Smooth muscle cell (in vitro differentiated cells): ENCODE measurements around the gene ANKRD62. TPM values are rescaled to one million over a fixed set of nuclear protein-coding genes. Genes with fewer than 3 reads are reported as not detected.
A peak's percentile ranks its signal among the peaks of the same experiment; 100 is the strongest.

Experiments
- DNase-seq: peaks from one replicate; lab custom pipeline; 2025; ENCODE audit not compliant: unreplicated experiment; lab: John Stamatoyannopoulos, UW
- H2AFZ ChIP-seq: fragments of 200-600 bp; sonication (generic); 2 replicates; pipeline ENCODE4 v1.6.0; 2016; ENCODE audit warnings: antibody characterized with exemption, low read depth, mild to moderate bottlenecking
- H3F3A ChIP-seq: fragments of 200-600 bp; sonication (generic); 2 replicates; pipeline ENCODE4 v1.6.0; 2017; ENCODE audit warnings: antibody characterized with exemption, low read depth
- H3K27ac ChIP-seq: fragments of 200-600 bp; sonication (generic); 2 replicates; pipeline ENCODE4 v1.5.1; 2016; ENCODE audit warnings: low read depth, mild to moderate bottlenecking
- H3K27me3 ChIP-seq: fragments of 200-600 bp; sonication (generic); 2 replicates; pipeline ENCODE4 v1.6.1; 2016; ENCODE audit warnings: low read depth, mild to moderate bottlenecking
- H3K36me3 ChIP-seq: fragments of 200-600 bp; sonication (generic); 2 replicates; pipeline ENCODE4 v1.5.1; 2016; ENCODE audit warnings: low read depth
- H3K4me1 ChIP-seq: fragments of 200-600 bp; sonication (generic); 2 replicates; pipeline ENCODE4 v1.5.1; 2016; ENCODE audit warnings: low read depth
- H3K4me2 ChIP-seq: fragments of 200-600 bp; sonication (generic); 2 replicates; pipeline ENCODE4 v1.6.0; 2016; ENCODE audit warnings: mild to moderate bottlenecking
- H3K4me3 ChIP-seq: fragments of 200-600 bp; sonication (generic); 2 replicates; pipeline ENCODE4 v1.5.1; 2016; ENCODE audit warnings: mild to moderate bottlenecking
- H3K79me2 ChIP-seq: fragments of 200-600 bp; sonication (generic); 2 replicates; pipeline ENCODE4 v1.6.0; 2016; ENCODE audit warnings: low read depth, mild to moderate bottlenecking
- H3K9ac ChIP-seq: fragments of 200-600 bp; sonication (generic); 2 replicates; pipeline ENCODE4 v1.6.0; 2016; ENCODE audit warnings: low read depth
- H3K9me3 ChIP-seq: fragments of 200-600 bp; sonication (generic); replicated peaks from 2 replicates; pipeline ENCODE4 v1.5.1; 2016; ENCODE audit warnings: low read depth
- H4K20me1 ChIP-seq: fragments of 200-600 bp; sonication (generic); 2 replicates; pipeline ENCODE4 v1.6.0; 2016; ENCODE audit warnings: low read depth
- WGBS: methylation state at CpG from one replicate; pipeline ENCODE4 v1.1.7; 2016; ENCODE audit warnings: low lambda C conversion rate; 5-methylcytosine and 5-hydroxymethylcytosine counted together
- polyA plus RNA-seq: library from polyadenylated mRNA; unstranded; fragments of >200 nt; fragmentation: Nextera tagmentation; extraction: Ambion mirVana; gene quantifications from 2 replicates; pipeline ENCODE4 v1.2.1, GENCODE V29; 2016
- total RNA-seq: library from RNA; depleted of rRNA; stranded (reverse); fragments of >200 nt; gene quantifications from 2 replicates; pipeline ENCODE4 v1.2.3, GENCODE V29; 2014
- TF ChIP-seq, protein P1 (sequence below): fragments of 200-600 bp; sonication (generic); IDR thresholded peaks from 2 replicates; pipeline ENCODE4 v1.5.1; 2017; ENCODE audit warnings: borderline replicate concordance, mild to moderate bottlenecking, antibody characterized with exemption; ENCODE audit not compliant: insufficient read depth, poor library complexity, severe bottlenecking

Gene ANKRD62
- total and polyA plus RNA-seq, 2 experiments from 2014 or later = not detected

DNA sequence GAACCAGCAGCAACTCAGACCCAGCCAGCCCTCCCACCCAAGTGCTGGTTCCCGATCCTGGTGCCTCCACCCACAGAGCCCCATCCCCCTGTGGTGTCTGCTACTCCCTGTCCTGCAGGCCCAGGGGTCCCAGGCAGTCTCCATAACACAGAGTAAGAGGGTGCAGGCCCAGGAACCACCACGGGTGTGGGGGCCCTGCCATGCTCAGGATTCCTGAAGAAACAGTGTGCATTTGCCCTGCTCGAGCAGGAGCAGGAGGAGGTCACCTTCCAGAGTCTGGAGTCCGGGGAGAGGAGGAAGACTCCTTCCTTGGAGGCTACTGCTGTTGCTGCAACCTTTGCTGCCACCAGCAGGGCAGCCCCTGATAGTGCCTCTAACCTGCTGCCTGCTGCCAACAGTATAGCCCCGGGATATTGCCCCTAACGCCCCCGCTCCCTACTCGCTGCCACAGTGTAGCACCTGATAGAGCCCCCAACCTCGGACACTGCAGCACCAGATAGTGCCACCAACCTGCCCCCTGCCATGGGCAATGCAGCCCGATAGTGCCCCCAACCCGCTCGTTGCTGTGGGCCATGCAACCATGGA is 46.8 kb upstream of the ANKRD62 start:
- no peaks in the 10 kb centered on the region for H4K20me1 ChIP-seq
- no peak overlapping the region for H2AFZ ChIP-seq
- no peaks in the 10 kb centered on the region for H3F3A ChIP-seq
- no peak for DNase-seq
- H3K36me3 ChIP-seq = no peaks in the 10 kb centered on the region
- 83% methylated on average over 12 of the region's 12 CpGs for WGBS
- H3K27ac ChIP-seq = no peak overlapping the region
- no peaks in the 10 kb centered on the region for H3K79me2 ChIP-seq
- no peak overlapping the region for H3K4me2 ChIP-seq
- H3K9me3 ChIP-seq = no peaks in the 10 kb centered on the region
- H3K4me3 ChIP-seq = no peak overlapping the region
- TF ChIP-seq, protein P1, sequence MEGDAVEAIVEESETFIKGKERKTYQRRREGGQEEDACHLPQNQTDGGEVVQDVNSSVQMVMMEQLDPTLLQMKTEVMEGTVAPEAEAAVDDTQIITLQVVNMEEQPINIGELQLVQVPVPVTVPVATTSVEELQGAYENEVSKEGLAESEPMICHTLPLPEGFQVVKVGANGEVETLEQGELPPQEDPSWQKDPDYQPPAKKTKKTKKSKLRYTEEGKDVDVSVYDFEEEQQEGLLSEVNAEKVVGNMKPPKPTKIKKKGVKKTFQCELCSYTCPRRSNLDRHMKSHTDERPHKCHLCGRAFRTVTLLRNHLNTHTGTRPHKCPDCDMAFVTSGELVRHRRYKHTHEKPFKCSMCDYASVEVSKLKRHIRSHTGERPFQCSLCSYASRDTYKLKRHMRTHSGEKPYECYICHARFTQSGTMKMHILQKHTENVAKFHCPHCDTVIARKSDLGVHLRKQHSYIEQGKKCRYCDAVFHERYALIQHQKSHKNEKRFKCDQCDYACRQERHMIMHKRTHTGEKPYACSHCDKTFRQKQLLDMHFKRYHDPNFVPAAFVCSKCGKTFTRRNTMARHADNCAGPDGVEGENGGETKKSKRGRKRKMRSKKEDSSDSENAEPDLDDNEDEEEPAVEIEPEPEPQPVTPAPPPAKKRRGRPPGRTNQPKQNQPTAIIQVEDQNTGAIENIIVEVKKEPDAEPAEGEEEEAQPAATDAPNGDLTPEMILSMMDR = no peak
- no peaks in the 10 kb centered on the region for H3K27me3 ChIP-seq
- no peaks in the 10 kb centered on the region for H3K4me1 ChIP-seq
- H3K9ac ChIP-seq = no peak overlapping the region

DNA sequence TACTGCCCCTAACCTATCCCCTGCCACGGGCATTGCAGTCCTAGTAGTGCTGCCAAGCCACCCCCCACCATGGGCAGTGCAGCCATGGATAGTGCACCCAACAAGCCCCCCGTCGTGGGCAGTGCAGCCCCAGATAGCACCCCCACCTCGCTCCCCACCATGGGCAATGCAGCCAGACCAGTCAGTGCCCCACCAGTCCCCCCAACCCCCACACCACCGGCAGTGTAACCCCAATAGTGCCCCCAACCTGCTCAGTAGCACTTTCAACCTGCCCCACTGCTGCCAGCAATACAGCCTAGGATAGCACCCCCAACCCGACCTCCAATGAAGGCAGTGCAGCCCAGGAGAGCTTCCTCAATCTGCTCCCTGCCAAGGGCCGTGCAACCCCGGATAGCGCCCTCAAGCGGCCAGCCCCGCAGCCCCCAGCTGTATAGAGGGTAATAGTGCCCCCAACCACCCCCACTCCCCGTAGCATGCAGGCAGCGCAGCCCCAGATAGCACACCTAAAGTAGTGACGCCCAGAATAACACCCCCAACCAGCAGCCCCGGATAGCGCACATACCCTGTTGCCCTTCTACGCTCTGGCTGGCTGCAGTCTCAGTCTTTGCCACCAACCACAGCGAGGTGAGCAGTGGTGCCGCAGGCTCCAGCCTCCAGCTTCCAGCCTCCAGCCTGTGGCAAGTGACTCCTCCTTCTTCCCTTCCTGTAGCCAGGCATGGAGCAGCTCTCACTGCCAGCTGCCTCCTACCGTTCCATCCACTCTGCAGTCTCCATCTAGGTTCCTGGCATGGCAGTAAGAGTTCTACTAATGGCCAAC is 45.4 kb upstream of the ANKRD62 start:
- no peak for DNase-seq
- H3F3A ChIP-seq = no peaks in the 10 kb centered on the region
- no peaks in the 10 kb centered on the region for H3K4me1 ChIP-seq
- H3K27me3 ChIP-seq = no peaks in the 10 kb centered on the region
- no peak overlapping the region for H2AFZ ChIP-seq
- H3K27ac ChIP-seq = peak overlapping the region; percentile 46
- H3K9me3 ChIP-seq = no peaks in the 10 kb centered on the region
- H3K36me3 ChIP-seq = no peaks in the 10 kb centered on the region
- H3K79me2 ChIP-seq = no peaks in the 10 kb centered on the region
- WGBS = 74% methylated on average over 15 of the region's 20 CpGs
- no peak overlapping the region for H3K4me3 ChIP-seq
- peak overlapping the region; percentile 31 for H3K4me2 ChIP-seq
- TF ChIP-seq, protein P1 = peak; percentile 12
- no peak overlapping the region for H3K9ac ChIP-seq
- H4K20me1 ChIP-seq = no peaks in the 10 kb centered on the region

DNA sequence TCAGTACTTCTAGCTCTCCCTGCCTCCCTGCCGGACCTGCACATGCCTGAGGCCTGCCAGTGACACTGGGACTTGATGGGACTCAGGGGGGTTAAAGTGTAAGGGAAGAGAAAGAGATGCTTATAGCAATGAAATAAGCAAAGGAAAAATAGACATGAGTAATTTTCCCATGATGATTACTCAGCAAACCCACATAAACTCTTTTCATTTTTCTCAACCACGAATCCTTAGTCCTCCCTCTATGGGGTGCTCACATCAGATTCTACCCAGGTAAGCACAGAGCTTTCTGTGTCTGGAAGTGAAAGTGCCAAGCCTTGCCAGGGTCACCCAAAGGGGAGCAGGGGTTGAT is 44.8 kb upstream of the ANKRD62 start:
- no peaks in the 10 kb centered on the region for H3K36me3 ChIP-seq
- no peak overlapping the region for H2AFZ ChIP-seq
- H3K4me1 ChIP-seq = no peaks in the 10 kb centered on the region
- TF ChIP-seq, protein P1 = no peak
- peak overlapping the region; percentile 31 for H3K4me2 ChIP-seq
- H3K79me2 ChIP-seq = no peaks in the 10 kb centered on the region
- WGBS = 42% methylated on average over 2 of the region's 2 CpGs
- H3F3A ChIP-seq = no peaks in the 10 kb centered on the region
- H3K9me3 ChIP-seq = no peaks in the 10 kb centered on the region
- H4K20me1 ChIP-seq = no peaks in the 10 kb centered on the region
- no peak overlapping the region for H3K4me3 ChIP-seq
- no peak overlapping the region for H3K9ac ChIP-seq
- H3K27ac ChIP-seq = peak overlapping the region; percentile 46
- no peaks in the 10 kb centered on the region for H3K27me3 ChIP-seq
- no peak for DNase-seq
